Activated T-helper 2 cell treated with anti-CD3 and anti-CD28 coated beads, Interferon-gamma antibody, Interleukin-2, Interleukin-4, amounts not matched to agents 10 μg/mL and 5 μg/mL and 100 μg/mL, durations not matched to agents 14 hours and 24 hours and 36 hours (primary cell): Measurements from ENCODE around the gene PPIE. TPM values are rescaled to one million over a fixed set of nuclear protein-coding genes. Genes with fewer than 3 reads are reported as not detected.

Experiments
- DNase-seq: peaks from one replicate; pipeline ENCODE4 v3.0.0; 2021; ENCODE audit warnings: low spot score
- H3K27ac Mint-ChIP-seq: one replicate; pipeline ENCODE4 v1.8.0; 2021; ENCODE audit warnings: mixed read lengths
- H3K27me3 Mint-ChIP-seq: one replicate; pipeline ENCODE4 v1.8.0; 2021; ENCODE audit warnings: low read depth, mixed read lengths
- H3K36me3 Mint-ChIP-seq: one replicate; pipeline ENCODE4 v1.8.0; 2021; ENCODE audit warnings: low read depth, mixed read lengths
- H3K4me1 Mint-ChIP-seq: one replicate; pipeline ENCODE4 v1.8.0; 2021; ENCODE audit warnings: low read depth, mixed read lengths
- H3K4me3 Mint-ChIP-seq: one replicate; pipeline ENCODE4 v1.8.0; 2021; ENCODE audit warnings: low read depth, mild to moderate bottlenecking, moderate library complexity, mixed read lengths
- H3K9me3 Mint-ChIP-seq: one replicate; pipeline ENCODE4 v1.8.0; 2021; ENCODE audit warnings: mixed read lengths
- intact Hi-C: fragments of 100-400 bp; cut with micrococcal nuclease; formaldehyde crosslinking; loops from one replicate; pipeline ENCODE4 v1.15.1; 2023
- total RNA-seq: library from RNA; stranded (reverse); gene quantifications from 2 replicates; pipeline ENCODE4 v1.2.3, GENCODE V29; 2022

The PPIE gene
- 63.0 and 67.6 TPM in 2 replicates for total RNA-seq

DNA sequence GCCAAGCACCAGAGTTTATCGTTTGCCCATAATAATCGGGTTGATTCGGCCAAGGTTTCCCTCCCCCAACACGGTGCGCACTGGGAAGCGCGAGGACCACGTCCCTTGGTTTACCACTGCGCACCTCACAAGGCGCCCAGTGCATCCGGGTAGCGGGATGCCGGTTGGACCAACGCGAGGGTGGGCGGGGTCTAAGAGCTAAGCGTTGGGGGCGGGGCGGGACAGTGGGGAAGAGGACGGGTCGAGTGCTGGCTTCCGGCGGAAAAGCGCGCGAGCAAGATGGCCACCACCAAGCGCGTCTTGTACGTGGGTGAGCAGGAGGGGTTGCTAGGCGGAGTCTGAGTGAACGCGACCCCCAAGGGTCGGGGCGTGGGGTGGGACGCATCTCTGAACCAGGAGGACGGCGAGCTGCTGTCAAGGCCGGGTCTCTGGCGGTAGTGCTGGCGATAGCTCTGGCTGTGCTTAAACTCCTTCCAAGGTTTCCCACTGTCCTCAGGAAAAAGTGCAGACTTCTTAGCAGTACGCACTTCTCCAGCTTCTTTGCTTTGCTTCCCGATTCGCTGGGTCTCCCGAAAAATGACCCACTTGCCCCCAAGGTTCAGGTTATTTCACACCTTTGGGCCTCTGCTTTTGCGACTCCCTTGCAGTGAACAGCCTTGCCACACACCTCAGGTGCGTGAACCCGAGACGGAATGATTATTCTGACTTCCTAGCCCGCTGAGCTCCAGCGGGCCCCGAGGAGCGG is at the start of gene PPIE:
TSS of gene PPIE (plus strand) at position 261 of the 745 bp plus-strand sequence. CDS start at position 280, 19 bp downstream.
- peaks cover 9% of the 10 kb centered on the region for H3K9me3 Mint-ChIP-seq
- peak; percentile 86 for DNase-seq
- H3K36me3 Mint-ChIP-seq: peaks cover 47% of the 10 kb centered on the region
- intact Hi-C loops: loop anchor here (5.0 kb wide), 1 partner anchor 59 kb away; no protein-coding TSS in a partner anchor
- peak within 1 kb of the TSS; percentile 96 for H3K27ac Mint-ChIP-seq
- H3K4me1 Mint-ChIP-seq: peaks cover 44% of the 10 kb centered on the region
- peaks cover 1% of the 10 kb centered on the region for H3K27me3 Mint-ChIP-seq
- peak within 1 kb of the TSS; percentile 98 for H3K4me3 Mint-ChIP-seq

DNA sequence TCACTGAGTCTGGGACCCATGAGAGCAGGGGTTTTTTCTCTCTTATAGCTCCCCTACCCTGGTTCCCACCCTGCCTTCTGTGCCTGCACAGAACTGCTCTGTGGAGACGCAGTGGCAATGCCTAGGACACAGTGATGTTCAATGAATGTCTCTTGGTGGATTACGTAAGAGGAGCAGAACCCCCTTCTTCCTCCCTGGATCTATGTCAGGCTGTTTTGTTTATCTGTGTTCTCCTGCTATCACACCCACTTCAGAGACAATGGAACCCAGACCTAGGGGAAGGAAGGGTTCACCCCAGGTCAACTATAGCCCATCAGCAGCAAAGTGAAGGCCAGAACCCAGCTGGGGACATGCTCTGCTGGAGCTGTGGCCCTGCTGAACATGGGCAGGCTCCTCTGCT is 49.5 kb upstream of the PPIE start:
- no peaks in the 10 kb centered on the region for H3K36me3 Mint-ChIP-seq
- DNase-seq: no peak
- H3K4me1 Mint-ChIP-seq: peaks cover 13% of the 10 kb centered on the region
- H3K27me3 Mint-ChIP-seq: peaks cover 62% of the 10 kb centered on the region
- H3K27ac Mint-ChIP-seq: no peak overlapping the region
- no peak overlapping the region for H3K4me3 Mint-ChIP-seq
- no peaks in the 10 kb centered on the region for H3K9me3 Mint-ChIP-seq
- intact Hi-C loops: no loop called here

DNA sequence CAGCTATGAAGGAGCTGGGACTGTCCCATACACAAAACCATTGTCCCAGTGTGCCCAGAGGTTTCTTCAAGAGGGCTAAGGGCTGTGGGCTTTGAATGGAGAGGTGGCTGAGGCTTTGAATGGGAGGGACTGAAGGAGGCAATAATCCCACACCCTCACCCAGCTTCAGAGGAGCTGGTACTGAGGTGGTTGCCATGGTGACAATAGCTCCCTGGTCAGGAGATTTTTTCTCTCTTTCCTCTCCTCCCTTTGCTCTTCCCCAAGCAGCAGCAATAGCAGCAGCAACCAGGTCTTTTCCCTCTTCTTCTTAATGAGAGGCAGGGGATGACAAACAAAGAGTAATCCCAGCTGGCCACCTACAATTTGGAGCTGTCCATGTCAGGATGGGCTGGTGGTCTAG is 49.0 kb upstream of the PPIE start:
- intact Hi-C loops: no loop called here
- no peaks in the 10 kb centered on the region for H3K9me3 Mint-ChIP-seq
- no peak overlapping the region for H3K27ac Mint-ChIP-seq
- no peaks in the 10 kb centered on the region for H3K36me3 Mint-ChIP-seq
- H3K4me1 Mint-ChIP-seq: peaks cover 13% of the 10 kb centered on the region
- H3K27me3 Mint-ChIP-seq: peaks cover 60% of the 10 kb centered on the region
- DNase-seq: no peak
- H3K4me3 Mint-ChIP-seq: peak overlapping the region; percentile 70

DNA sequence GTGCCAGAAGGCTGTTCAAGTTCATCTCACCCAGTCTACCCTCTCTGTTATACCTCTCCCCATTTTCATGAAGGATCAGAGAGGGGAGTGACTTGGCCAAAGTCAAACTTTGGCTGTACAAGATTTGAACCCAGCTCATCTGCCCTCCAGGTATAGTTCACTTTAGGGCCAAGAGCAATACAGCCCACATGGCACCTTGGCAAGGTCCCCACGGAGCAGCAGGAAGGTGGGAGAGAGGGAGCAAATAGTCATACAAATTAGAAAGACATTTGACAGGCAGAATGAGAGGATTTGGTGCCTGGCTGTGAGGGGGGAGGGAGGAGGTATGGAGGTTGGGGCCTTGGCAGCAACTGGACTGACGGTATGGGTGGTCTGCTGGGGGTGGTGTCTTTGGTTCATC is 48.5 kb upstream of the PPIE start:
- Mint-ChIP-seq H3K9me3 (no peaks in the 10 kb centered on the region), H3K27ac (no peak overlapping the region), H3K4me1 (peaks cover 18% of the 10 kb centered on the region), H3K27me3 (peaks cover 57% of the 10 kb centered on the region), H3K4me3 (peak overlapping the region; percentile 70), H3K36me3 (no peaks in the 10 kb centered on the region)
- intact Hi-C loops: no loop called here
- DNase-seq: no peak

DNA sequence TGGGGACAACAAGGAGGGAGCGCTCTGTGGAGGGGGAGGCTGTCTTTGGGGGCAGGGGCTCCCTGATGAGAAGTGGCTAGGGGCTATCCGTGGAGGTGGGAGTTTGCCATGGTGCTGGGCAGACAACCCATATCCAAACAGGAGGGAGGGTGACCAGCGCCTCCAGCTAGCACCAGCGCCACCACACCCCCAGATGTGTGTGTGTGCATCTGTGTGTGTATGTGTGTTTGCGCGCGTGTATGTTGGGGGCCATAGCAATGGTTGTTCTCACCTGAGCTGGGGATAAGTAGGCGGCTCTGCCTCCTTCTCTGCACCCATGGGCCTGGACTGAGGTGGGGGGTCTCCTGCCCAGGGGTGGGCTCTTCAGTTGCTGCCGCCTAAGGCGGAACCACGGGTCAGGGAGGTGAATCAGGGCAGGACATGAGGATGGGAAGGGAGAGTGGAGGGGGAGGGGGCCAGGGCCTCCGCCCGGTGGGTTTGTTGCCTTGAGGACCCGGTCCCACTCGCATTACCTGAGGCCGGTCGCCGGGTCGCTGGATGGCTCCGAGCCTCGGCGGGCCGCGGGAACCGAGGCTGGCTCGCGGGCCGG is 47.8 kb upstream of the PPIE start:
- Mint-ChIP-seq H3K9me3 (no peaks in the 10 kb centered on the region), H3K4me3 (peak overlapping the region; percentile 70), H3K4me1 (peaks cover 18% of the 10 kb centered on the region), H3K27me3 (peaks cover 58% of the 10 kb centered on the region), H3K36me3 (no peaks in the 10 kb centered on the region), H3K27ac (no peak overlapping the region)
- no peak for DNase-seq
- intact Hi-C loops: no loop called here

DNA sequence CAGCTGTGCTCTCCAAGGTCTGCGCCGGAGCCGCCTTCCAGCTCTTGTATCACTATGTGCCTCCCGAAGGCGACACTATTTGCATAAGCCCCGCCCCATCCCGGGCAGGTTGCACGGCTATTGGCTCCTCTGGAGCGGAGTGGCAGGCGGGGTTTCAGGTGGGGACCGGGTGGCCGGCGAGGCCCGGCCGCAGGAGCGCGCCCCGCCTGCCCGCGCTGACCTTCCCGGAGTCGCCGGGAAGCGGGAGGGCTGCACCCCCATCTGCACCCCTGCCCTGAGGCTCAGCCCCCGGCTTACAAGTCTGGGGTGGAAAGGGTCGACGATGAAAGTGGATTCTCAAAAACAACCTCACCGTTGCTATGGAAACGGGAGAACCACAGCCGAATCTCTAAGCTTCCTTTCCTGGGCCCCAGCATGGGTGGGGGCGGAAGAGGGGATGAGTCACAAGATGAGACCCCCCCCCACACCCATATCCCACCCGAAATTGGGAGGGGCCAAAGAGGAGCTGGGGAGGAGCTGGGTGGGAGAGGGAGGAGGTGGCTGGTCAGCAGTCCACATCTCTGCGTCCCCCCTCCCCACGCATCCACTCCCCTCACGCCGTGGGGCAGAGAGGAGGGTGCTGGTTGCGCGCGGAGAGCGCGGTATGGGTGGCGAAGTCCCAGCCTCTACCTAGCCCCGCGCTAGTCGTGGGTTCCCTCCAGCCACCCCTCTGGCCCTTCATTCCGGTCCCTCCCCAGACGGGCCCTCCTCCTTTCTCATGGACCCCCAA is 47.1 kb upstream of the PPIE start, which contains the start of gene HPCAL4:
TSS of gene HPCAL4 (minus strand) at position 51 of the 769 bp plus-strand sequence. CDS start 6,830 bp downstream, outside the sequence.
- H3K9me3 Mint-ChIP-seq: no peaks in the 10 kb centered on the region
- peaks cover 18% of the 10 kb centered on the region for H3K4me1 Mint-ChIP-seq
- H3K4me3 Mint-ChIP-seq: peak within 1 kb of the TSS; percentile 70
- no peaks in the 10 kb centered on the region for H3K36me3 Mint-ChIP-seq
- intact Hi-C loops: no loop called here
- DNase-seq: peak; percentile 86
- H3K27me3 Mint-ChIP-seq: peaks cover 56% of the 10 kb centered on the region
- H3K27ac Mint-ChIP-seq: no peak within 1 kb of the TSS

DNA sequence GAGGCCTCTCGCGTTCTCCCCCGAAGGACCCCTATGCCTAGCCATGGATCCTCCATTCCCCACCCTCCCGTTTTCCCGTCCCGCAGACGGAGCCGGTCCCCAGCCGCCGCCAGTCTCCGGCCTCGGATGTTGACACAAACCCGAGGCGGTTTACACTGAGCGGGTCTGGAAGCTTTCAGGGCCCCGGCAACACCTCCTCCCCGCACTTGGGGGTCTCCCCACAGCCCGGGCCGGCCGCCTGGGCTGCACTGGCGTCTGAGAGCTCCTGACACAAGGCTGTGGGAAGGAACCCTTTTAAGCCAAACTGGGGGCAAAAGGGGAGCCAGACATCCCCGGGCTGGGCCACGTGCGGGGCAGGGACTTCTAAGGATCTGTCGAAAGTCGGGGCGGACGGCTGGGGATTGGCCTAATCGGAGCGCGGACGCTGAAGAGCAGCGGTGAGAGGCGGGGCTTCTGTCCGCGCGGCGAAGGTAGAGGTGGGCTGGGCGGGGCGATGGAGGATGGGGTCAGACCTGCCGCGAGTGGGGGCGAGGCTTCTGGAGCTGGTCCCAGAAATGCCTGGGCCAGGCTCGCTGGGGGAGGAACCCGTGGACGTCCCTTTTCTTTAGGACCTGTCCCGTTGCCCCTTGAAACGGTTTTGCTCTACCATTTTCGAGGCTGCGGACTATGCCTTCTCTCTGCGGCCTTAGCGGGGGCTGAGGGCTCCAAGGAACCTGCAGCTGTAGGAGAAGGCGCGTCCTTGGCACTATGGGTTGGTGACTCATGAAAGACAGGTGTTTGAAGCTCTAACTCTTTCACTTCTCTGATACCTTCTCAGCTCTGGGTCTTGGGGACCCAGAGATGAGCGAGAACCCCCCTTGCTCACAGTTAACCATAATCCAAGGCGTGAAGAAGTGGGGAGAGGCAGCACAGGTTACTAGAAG is 46.3 kb upstream of the PPIE start:
- no peaks in the 10 kb centered on the region for H3K9me3 Mint-ChIP-seq
- peaks cover 18% of the 10 kb centered on the region for H3K4me1 Mint-ChIP-seq
- intact Hi-C loops: no loop called here
- H3K27me3 Mint-ChIP-seq: peaks cover 61% of the 10 kb centered on the region
- no peak overlapping the region for H3K4me3 Mint-ChIP-seq
- DNase-seq: no peak
- no peak overlapping the region for H3K27ac Mint-ChIP-seq
- no peaks in the 10 kb centered on the region for H3K36me3 Mint-ChIP-seq

DNA sequence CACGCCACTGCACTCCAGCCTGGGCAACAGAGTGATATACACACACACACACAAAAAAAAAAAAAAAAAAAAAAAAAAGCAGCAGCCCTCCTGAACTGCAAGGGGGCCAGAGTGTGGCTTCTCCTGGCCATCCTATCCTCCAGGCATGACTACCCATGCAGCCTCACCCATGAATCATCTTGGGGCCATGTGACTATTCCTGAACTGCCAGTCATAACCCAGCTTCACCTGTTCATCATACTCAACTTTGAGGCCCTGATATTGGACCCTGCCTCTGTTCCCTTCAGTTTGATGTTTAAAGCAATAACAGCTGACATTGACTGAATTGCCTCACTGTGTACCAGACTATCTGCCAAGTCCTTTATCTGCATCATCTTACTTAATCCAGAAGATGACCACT is 44.7 kb upstream of the PPIE start:
- Mint-ChIP-seq H3K36me3 (no peaks in the 10 kb centered on the region), H3K4me3 (no peak overlapping the region), H3K27ac (no peak overlapping the region), H3K4me1 (peaks cover 18% of the 10 kb centered on the region), H3K27me3 (peaks cover 59% of the 10 kb centered on the region), H3K9me3 (no peaks in the 10 kb centered on the region)
- intact Hi-C loops: no loop called here
- DNase-seq: no peak

DNA sequence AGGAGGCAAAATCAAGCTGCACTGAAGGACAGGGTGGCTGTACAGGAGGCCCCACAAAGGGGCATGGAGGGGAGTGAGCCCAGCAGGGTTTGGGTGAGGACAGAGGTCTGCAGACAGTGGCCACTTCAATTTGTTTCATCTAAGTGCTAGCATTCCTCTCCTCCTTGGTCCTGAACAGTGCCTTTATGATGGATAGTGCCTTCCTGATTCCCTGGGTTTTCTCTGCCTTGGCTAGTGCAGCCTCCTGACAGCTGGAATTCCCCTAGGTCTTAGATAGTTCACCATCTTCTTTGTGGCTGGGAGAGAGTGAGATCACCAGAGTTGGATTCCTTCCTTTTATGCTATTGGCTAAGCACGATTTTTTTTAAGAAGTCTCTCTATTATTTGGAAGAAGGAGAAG is 43.7 kb upstream of the PPIE start:
- peaks cover 53% of the 10 kb centered on the region for H3K27me3 Mint-ChIP-seq
- H3K27ac Mint-ChIP-seq: no peak overlapping the region
- H3K4me3 Mint-ChIP-seq: no peak overlapping the region
- DNase-seq: no peak
- intact Hi-C loops: no loop called here
- H3K9me3 Mint-ChIP-seq: no peaks in the 10 kb centered on the region
- H3K36me3 Mint-ChIP-seq: no peaks in the 10 kb centered on the region
- H3K4me1 Mint-ChIP-seq: peaks cover 17% of the 10 kb centered on the region

DNA sequence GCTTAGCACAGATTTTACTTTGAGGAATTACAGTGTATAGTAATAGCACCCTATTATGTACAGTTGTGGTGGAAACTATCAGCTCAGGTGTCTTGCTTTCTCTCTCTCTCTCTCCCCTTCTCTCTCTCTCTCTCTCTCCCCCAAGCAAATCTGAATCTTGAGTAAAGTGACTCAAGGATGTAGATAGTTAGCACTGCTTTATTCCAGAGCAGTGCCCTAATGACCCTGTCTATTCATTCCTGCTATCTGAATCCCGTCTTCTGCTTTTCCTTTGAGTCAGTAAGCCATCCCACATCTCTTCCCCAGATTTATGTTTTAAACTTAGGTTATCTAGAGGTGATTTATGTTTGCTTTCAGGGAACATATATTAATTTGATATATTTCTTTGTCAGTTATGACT is 42.2 kb upstream of the PPIE start:
- H3K4me1 Mint-ChIP-seq: peaks cover 7% of the 10 kb centered on the region
- no peaks in the 10 kb centered on the region for H3K36me3 Mint-ChIP-seq
- peaks cover 52% of the 10 kb centered on the region for H3K27me3 Mint-ChIP-seq
- H3K4me3 Mint-ChIP-seq: no peak overlapping the region
- intact Hi-C loops: no loop called here
- H3K27ac Mint-ChIP-seq: no peak overlapping the region
- H3K9me3 Mint-ChIP-seq: no peaks in the 10 kb centered on the region
- DNase-seq: no peak

DNA sequence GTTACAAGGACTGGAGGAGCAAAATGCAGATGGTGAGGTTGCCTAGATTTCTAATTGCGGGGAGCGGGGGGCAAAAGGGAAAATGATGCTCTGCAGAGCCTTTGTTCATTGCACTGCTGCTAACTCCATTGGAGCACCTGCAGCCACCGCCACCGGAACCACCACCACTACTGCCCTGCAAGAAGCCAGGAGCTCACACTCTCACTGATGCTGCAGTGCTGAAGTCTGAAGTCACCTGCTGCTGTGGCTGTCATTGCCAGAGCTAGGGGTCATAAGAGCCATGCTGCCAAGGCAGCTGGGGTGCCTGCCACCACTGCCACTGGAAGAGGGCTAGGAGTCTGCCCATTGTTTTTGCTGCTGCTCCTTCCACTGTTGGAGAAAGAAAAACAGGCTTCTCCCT is 40.1 kb upstream of the PPIE start:
- Mint-ChIP-seq H3K27ac (no peak overlapping the region), H3K4me1 (peaks cover 5% of the 10 kb centered on the region), H3K9me3 (no peaks in the 10 kb centered on the region), H3K27me3 (peaks cover 44% of the 10 kb centered on the region), H3K4me3 (no peak overlapping the region), H3K36me3 (no peaks in the 10 kb centered on the region)
- no peak for DNase-seq
- intact Hi-C loops: no loop called here

DNA sequence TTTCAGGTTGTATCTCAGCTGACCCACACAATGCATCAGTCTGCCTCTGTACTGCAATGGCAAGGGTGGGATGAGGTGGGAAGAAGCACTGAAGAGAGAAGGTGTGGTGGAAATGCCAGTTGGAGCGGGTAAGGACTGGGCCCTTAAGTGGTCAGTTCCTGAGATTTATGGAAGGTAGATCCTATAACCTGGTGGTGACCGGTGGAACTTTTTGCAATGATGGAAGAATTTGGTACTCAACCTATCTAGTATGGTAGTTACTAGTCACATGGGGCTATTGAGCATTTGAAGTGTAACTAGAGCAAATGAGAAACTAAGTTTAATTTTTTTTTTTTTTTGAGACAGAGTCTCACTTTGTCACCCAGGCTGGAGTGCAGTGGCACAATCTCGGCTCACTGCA is 39.3 kb upstream of the PPIE start:
- Mint-ChIP-seq H3K9me3 (no peaks in the 10 kb centered on the region), H3K4me3 (no peak overlapping the region), H3K27ac (no peak overlapping the region), H3K27me3 (peaks cover 40% of the 10 kb centered on the region), H3K36me3 (no peaks in the 10 kb centered on the region), H3K4me1 (peaks cover 5% of the 10 kb centered on the region)
- no peak for DNase-seq
- intact Hi-C loops: no loop called here
